ENCODE measurements around the gene EVI5. TPM values are rescaled to one million over a fixed set of nuclear protein-coding genes. Genes with fewer than 3 reads are reported as not detected.

The EVI5 gene
- total RNA-seq, 1 donor from 2014 or later = 29.7 TPM

DNA sequence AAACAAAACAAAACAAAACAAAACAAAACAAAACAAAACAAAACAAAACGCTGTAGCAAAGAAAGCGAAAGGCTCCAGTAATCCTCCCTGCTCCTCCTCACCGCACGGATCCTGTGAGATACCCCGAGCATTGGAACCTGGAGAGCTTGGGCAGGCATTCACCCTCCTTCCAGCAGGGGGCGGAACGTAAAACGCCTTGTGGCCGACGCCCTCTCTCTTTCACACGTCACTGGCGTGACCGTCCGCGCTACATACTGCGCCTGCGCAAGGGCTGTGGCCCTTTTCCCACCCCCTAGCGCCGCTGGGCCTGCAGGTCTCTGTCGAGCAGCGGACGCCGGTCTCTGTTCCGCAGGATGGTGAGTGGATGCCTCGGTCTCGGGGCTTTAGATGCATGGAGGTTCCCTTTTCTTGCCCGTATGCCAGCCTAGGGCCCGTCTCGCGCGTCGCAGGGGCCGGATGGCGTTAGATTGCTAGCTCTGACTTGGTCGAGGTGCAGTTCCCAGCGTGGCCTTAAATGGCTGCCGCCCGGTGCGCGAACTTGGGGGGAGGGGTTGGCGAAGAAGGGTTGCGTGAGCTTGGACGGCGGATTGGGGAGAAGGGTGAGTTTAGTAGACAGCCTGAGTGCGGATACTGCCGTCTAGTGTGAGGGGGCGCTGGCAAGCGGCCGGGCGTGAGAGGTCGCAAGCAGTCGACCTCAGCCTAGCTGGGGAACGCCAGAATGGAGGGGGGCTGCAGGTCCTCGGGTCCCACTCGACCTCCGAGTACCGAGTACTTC is 47.0 kb upstream of the EVI5 start, which contains the start of gene RPL5:
Gene RPL5, plus strand, starts transcription at position 279 of the 775 bp plus-strand sequence. Its CDS starts 75 bp downstream, at position 354.
- Histone ChIP-seq H3K36me3 (peaks cover 0 to 20% of the 10 kb centered on the region in 2 donors), H3K4me1 (peaks cover 43% of the 10 kb centered on the region), H3K4me3 (peak within 1 kb of the TSS; percentile 74 to 92), H3K27me3 (no peaks in the 10 kb centered on the region), H3K9me3 (no peaks in the 10 kb centered on the region), H3K27ac (peak within 1 kb of the TSS; percentile 93)
- TF ChIP-seq, protein P1, sequence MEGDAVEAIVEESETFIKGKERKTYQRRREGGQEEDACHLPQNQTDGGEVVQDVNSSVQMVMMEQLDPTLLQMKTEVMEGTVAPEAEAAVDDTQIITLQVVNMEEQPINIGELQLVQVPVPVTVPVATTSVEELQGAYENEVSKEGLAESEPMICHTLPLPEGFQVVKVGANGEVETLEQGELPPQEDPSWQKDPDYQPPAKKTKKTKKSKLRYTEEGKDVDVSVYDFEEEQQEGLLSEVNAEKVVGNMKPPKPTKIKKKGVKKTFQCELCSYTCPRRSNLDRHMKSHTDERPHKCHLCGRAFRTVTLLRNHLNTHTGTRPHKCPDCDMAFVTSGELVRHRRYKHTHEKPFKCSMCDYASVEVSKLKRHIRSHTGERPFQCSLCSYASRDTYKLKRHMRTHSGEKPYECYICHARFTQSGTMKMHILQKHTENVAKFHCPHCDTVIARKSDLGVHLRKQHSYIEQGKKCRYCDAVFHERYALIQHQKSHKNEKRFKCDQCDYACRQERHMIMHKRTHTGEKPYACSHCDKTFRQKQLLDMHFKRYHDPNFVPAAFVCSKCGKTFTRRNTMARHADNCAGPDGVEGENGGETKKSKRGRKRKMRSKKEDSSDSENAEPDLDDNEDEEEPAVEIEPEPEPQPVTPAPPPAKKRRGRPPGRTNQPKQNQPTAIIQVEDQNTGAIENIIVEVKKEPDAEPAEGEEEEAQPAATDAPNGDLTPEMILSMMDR (IDR thresholded peaks at IDR 0.05) = peak; percentile 74 to 91 (median 87)
- TF ChIP-seq POLR2AphosphoS5 (IDR thresholded peaks at IDR 0.05; ENCODE audit: insufficient read depth in 1 of 2, low read depth in 1 of 2) (peak; percentile 99 to 100), POLR2A (IDR thresholded peaks at IDR 0.05) (peak in 1 of 2 donors; percentile 91)
- intact Hi-C loops (cut with DNase I) = no loop called here
- DNase-seq (ENCODE audit: extremely low spot score in 2 of 2) = peak; percentile 96 to 97

DNA sequence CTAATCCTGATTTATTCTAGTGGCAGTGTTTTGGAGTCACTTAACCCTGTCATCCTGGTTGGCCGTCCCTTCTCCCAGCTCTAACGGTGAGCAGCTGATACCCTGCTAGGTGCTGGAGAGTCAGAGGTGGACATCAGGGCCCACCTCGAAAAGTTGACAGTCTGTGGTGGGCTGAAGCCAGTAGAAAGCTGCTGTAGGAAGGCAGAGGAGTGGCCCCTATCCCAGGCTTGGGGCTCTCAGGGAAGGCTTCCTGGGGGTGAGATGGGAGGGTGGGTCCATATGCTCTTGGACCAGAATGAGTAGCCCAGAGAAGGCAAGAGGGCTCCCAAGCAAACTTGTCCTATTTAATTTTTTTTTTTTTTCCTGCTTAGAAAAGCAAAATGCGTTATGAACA is 46.5 kb upstream of the EVI5 start:
- intact Hi-C loops (cut with DNase I) = no loop called here
- no peaks in the 10 kb centered on the region for H3K27me3 ChIP-seq
- TF ChIP-seq, protein P1 (IDR thresholded peaks at IDR 0.05) = no peak
- TF ChIP-seq POLR2AphosphoS5 (IDR thresholded peaks at IDR 0.05; ENCODE audit: insufficient read depth in 1 of 2, low read depth in 1 of 2) = no peak
- TF ChIP-seq POLR2A (IDR thresholded peaks at IDR 0.05) = no peak
- no peak for DNase-seq (ENCODE audit: extremely low spot score in 2 of 2)
- H3K4me3 ChIP-seq = peak overlapping the region; percentile 74 to 92
- H3K4me1 ChIP-seq = peaks cover 37% of the 10 kb centered on the region
- H3K36me3 ChIP-seq = peaks cover 0 to 15% of the 10 kb centered on the region in 2 donors
- peak overlapping the region; percentile 93 for H3K27ac ChIP-seq
- H3K9me3 ChIP-seq = no peaks in the 10 kb centered on the region

DNA sequence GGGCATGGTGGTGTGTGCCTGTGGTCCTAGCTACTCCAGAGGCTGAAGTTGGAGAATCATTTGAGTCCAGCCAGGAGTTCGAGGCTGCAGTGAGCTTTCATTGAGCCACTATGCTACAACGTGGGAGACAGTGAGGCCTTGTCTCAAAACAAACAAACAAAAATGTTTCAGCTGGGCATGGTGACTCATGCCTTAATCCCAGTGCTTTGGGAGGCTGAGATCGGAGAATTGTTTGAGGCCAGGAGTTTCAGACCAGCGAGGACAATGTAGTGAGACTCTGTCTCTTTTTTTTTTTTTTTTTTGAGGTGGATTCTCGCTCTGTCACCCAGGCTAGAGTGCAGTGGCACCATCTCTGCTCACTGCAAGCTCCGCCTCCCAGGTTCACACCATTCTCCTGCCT is 41.9 kb upstream of the EVI5 start:
- DNase-seq (ENCODE audit: extremely low spot score in 2 of 2) = no peak
- intact Hi-C loops (cut with DNase I) = no loop called here
- H3K4me3 ChIP-seq = no peak overlapping the region
- no peaks in the 10 kb centered on the region for H3K27me3 ChIP-seq
- H3K36me3 ChIP-seq = no peaks in the 10 kb centered on the region
- H3K4me1 ChIP-seq = no peaks in the 10 kb centered on the region
- no peaks in the 10 kb centered on the region for H3K9me3 ChIP-seq
- TF ChIP-seq POLR2AphosphoS5 (IDR thresholded peaks at IDR 0.05; ENCODE audit: insufficient read depth in 1 of 2, low read depth in 1 of 2) = no peak
- TF ChIP-seq, protein P1 (IDR thresholded peaks at IDR 0.05) = no peak
- no peak for TF ChIP-seq POLR2A (IDR thresholded peaks at IDR 0.05)
- H3K27ac ChIP-seq = no peak overlapping the region

DNA sequence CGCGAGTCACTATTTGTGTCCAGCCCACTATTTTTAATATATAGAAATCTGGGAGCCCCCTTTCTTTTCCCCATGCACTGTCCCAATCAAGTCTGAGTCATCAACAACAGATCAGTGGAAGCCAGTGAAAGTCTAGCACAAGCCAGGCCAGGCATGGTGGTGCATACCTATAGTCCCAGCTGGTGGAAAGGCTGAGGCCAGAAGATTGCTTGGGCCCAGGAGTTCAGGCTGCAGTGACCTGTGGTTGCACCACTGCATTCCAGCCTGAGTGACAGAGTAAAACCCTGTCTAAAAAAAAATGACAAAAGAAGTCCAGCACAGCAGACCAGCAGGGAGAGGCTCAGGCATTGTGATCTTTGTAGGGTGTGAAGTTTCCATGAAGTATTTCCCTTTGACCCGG is 38.0 kb upstream of the EVI5 start:
- H3K4me3 ChIP-seq = no peak overlapping the region
- TF ChIP-seq POLR2AphosphoS5 (IDR thresholded peaks at IDR 0.05; ENCODE audit: insufficient read depth in 1 of 2, low read depth in 1 of 2) (no peak), POLR2A (IDR thresholded peaks at IDR 0.05) (no peak)
- TF ChIP-seq, protein P1 (IDR thresholded peaks at IDR 0.05) = no peak
- intact Hi-C loops (cut with DNase I) = no loop called here
- no peak overlapping the region for H3K27ac ChIP-seq
- no peaks in the 10 kb centered on the region for H3K4me1 ChIP-seq
- no peak for DNase-seq (ENCODE audit: extremely low spot score in 2 of 2)
- H3K27me3 ChIP-seq = no peaks in the 10 kb centered on the region
- no peaks in the 10 kb centered on the region for H3K36me3 ChIP-seq
- no peaks in the 10 kb centered on the region for H3K9me3 ChIP-seq

DNA sequence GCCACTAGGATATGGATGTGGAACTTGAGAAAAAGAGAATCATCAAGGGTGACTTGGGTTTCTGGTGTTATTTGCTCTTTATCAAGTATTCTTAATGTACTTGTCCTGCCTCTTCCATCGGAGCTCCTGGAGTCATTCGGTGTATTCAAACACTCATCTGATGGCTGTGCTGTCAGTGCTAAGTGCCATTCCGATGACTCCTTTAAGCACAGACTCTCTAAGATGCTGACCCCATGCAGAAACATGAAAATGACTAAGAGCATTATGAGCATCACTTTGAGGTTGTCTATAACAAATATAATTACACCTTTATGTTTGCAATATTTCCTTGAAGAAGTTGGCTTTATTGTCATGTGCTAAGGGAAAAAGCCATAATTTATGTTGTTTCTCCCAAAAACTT is 35.6 kb upstream of the EVI5 start:
- Histone ChIP-seq H3K4me1 (no peaks in the 10 kb centered on the region), H3K27ac (no peak overlapping the region), H3K36me3 (no peaks in the 10 kb centered on the region), H3K9me3 (no peaks in the 10 kb centered on the region), H3K4me3 (no peak overlapping the region), H3K27me3 (no peaks in the 10 kb centered on the region)
- TF ChIP-seq POLR2AphosphoS5 (IDR thresholded peaks at IDR 0.05; ENCODE audit: insufficient read depth in 1 of 2, low read depth in 1 of 2) (no peak), POLR2A (IDR thresholded peaks at IDR 0.05) (no peak)
- TF ChIP-seq, protein P1 (IDR thresholded peaks at IDR 0.05) = no peak
- DNase-seq (ENCODE audit: extremely low spot score in 2 of 2) = no peak
- intact Hi-C loops (cut with DNase I) = no loop called here
